ENCODE measurements around the gene HADHA.

GRCh38 chr2:26177122-26177521, 67.3 kb downstream of the HADHA start:
- TF ChIP-seq LEF1 (IDR thresholded peaks at IDR 0.05; ENCODE audit: borderline replicate concordance) = no peak
- TF ChIP-seq SP1 (IDR thresholded peaks at IDR 0.05) = no peak
- TF ChIP-seq FOXM1 (IDR thresholded peaks at IDR 0.05; ENCODE audit: borderline replicate concordance) = no peak
- no peak for TF ChIP-seq FOXK2 (IDR thresholded peaks at IDR 0.05)
- TF ChIP-seq TARDBP (IDR thresholded peaks at IDR 0.05) = no peak

All from HEK293T (cell line).